Measurements from ENCODE around the gene NPW.

NPW gene

DNA sequence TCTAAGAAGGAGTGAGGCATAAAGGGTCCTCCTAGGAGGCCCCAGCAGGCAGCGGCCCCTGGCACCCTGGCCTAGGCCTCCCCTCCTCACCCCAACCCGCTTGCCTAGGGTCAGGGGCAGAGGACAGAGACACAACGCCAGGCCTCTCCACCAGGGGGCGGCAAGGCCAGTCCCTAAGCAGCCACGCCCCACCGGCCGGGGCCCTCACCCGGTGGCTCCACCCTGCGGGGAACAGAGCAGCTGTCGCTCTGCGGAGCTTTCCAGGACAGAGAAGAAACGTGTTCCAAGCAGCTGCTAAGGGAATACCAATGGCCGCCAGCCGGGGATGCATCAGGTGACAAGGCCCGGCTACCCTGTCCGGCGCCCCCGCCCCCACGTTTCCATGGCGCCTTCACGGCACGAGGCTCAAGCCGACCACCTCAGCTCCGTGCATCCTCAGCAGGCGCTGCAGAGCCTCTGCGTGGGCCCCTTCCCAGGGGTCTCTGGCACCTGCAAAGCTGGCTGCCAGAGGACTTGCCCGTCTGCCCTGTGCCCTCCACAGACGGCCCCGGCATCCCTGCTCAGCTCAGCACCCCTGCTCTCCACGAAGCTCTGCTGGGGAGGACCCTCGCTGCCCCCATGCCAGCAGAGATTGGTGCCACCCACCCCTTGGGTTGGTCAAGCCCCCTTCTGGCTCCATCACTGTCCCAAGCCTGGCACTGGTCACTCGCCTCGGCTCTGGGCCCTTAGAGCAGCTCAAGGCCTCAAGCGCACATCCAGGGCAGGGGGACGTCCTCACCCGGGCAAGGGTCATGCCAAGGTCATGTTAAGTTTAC lies 15.6 kb upstream of the NPW start:
- Histone ChIP-seq H3K27ac (ENCODE audit: low read depth, low read length) (no peak overlapping the region), H2AFZ (ENCODE audit: low read length, unreplicated experiment) (no peak overlapping the region), H3K79me2 (ENCODE audit: control insufficient read depth, insufficient read depth, low read length, unreplicated experiment) (peaks cover 61% of the 10 kb centered on the region), H3K27me3 (ENCODE audit: insufficient read depth, low read length) (no peaks in the 10 kb centered on the region), H3K4me3 (ENCODE audit: low read depth, low read length) (no peak overlapping the region), H3K36me3 (ENCODE audit: insufficient read depth, low read length) (peaks cover 15% of the 10 kb centered on the region; the same call in 1 of the 2 replicates), H3K4me1 (ENCODE audit: control insufficient read depth, insufficient read depth, low read length, unreplicated experiment) (peaks cover 24% of the 10 kb centered on the region)

DNA sequence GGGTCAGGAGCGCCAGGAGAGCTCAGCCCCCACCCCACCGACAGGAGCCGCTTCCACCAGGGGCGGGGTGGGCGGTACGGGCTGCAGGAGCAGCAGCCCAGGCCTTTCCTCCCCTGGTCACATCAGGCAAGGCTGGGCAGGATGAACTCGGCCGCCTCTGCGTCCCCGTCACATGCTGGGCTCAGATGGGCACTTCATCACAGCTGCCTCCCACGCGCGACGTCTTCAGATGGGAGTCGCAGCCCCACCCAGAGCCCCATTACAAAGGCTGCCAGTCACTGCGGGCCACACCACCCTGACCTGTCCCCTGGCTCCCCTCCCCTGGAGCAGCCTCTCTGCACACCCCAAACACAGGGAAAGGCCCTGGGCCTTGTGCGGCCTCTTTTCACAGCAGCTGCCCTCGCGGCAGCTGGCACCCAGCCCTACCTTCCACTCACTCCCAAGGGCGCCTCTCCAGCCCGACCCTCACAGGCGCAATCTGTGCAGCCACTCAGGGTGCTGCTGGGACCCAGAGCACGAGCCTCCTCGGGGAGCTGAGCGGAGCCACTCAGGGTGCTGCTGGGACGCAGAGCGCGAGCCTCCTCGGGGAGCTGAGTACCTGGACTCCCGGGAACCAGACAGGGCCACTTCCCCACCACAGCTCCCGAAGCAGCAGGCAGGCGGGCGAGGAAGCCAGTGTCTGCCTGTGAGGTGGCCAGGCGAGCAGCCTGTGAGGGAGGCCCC lies 14.6 kb upstream of the NPW start:
- Histone ChIP-seq H2AFZ (ENCODE audit: low read length, unreplicated experiment) (no peak overlapping the region), H3K4me1 (ENCODE audit: control insufficient read depth, insufficient read depth, low read length, unreplicated experiment) (peaks cover 24% of the 10 kb centered on the region), H3K36me3 (ENCODE audit: insufficient read depth, low read length) (peaks cover 15% of the 10 kb centered on the region; the same call in 1 of the 2 replicates), H3K27me3 (ENCODE audit: insufficient read depth, low read length) (no peaks in the 10 kb centered on the region), H3K27ac (ENCODE audit: low read depth, low read length) (no peak overlapping the region), H3K4me3 (ENCODE audit: low read depth, low read length) (no peak overlapping the region), H3K79me2 (ENCODE audit: control insufficient read depth, insufficient read depth, low read length, unreplicated experiment) (peaks cover 65% of the 10 kb centered on the region)

DNA sequence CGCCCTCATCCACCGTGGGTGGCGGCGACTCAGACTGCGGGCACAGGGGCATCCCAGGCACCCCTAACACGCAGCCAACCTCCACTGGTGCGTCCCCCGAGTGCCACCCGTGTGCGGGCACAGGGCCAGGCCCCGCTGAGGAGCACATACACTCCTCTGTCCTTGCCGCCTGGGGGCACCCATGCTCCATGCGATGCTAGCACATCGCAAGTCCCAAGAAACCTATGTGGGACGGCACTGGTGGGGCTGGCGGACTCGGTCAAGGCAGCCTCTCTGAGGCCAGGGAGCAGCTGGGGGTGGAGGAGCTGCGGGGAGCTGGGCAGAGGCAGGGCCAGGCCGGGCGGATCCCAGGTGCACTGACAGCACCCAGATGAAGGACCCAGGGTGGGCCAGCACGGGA lies 13.9 kb upstream of the NPW start:
- H3K27me3 ChIP-seq (ENCODE audit: insufficient read depth, low read length), result no peaks in the 10 kb centered on the region
- no peak overlapping the region for H2AFZ ChIP-seq (ENCODE audit: low read length, unreplicated experiment)
- H3K36me3 ChIP-seq (ENCODE audit: insufficient read depth, low read length), result peaks cover 15% of the 10 kb centered on the region; the same call in 1 of the 2 replicates
- peaks cover 72% of the 10 kb centered on the region for H3K79me2 ChIP-seq (ENCODE audit: control insufficient read depth, insufficient read depth, low read length, unreplicated experiment)
- peaks cover 27% of the 10 kb centered on the region for H3K4me1 ChIP-seq (ENCODE audit: control insufficient read depth, insufficient read depth, low read length, unreplicated experiment)
- H3K27ac ChIP-seq (ENCODE audit: low read depth, low read length), result no peak overlapping the region
- H3K4me3 ChIP-seq (ENCODE audit: low read depth, low read length), result no peak overlapping the region

DNA sequence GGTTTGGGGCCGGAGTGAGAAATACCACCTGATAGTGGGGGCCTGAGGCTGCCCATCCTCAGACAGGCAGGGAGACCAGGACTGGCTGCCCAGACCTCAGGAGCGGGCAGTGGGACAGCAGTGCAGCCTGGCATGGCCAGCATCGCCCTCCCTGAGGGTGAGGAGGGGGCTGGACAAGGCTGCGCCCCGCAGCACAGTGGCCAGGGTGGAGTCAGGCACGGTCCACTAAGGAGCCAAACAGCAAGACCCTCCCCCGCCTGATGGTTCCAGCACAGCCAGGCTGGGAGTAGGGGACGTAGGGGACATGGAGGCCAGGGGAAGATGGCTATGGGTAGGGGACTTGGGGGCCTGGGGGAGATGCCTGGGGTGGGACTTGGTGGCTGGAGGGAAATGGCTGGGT lies 13.3 kb upstream of the NPW start:
- peaks cover 28% of the 10 kb centered on the region for H3K4me1 ChIP-seq (ENCODE audit: control insufficient read depth, insufficient read depth, low read length, unreplicated experiment)
- H3K27me3 ChIP-seq (ENCODE audit: insufficient read depth, low read length), result no peaks in the 10 kb centered on the region
- H3K79me2 ChIP-seq (ENCODE audit: control insufficient read depth, insufficient read depth, low read length, unreplicated experiment), result peaks cover 74% of the 10 kb centered on the region
- no peak overlapping the region for H2AFZ ChIP-seq (ENCODE audit: low read length, unreplicated experiment)
- no peak overlapping the region for H3K27ac ChIP-seq (ENCODE audit: low read depth, low read length)
- no peak overlapping the region for H3K4me3 ChIP-seq (ENCODE audit: low read depth, low read length)
- peaks cover 12% of the 10 kb centered on the region; the same call in 1 of the 2 replicates for H3K36me3 ChIP-seq (ENCODE audit: insufficient read depth, low read length)

GRCh38 chr16:2007081-2007836 lies 12.3 kb upstream of the NPW start:
- Histone ChIP-seq H3K4me1 (ENCODE audit: control insufficient read depth, insufficient read depth, low read length, unreplicated experiment) (peaks cover 28% of the 10 kb centered on the region), H3K27ac (ENCODE audit: low read depth, low read length) (peak overlapping the region; percentile 68), H3K36me3 (ENCODE audit: insufficient read depth, low read length) (0 out of 2 replicates have a peak, but pooled peaks cover 4% of the 10 kb centered on the region), H3K27me3 (ENCODE audit: insufficient read depth, low read length) (no peaks in the 10 kb centered on the region), H3K4me3 (ENCODE audit: low read depth, low read length) (peak overlapping the region; percentile 83), H3K79me2 (ENCODE audit: control insufficient read depth, insufficient read depth, low read length, unreplicated experiment) (peaks cover 74% of the 10 kb centered on the region), H2AFZ (ENCODE audit: low read length, unreplicated experiment) (no peak overlapping the region)

GRCh38 chr16:2008009-2008526 lies 11.5 kb upstream of the NPW start:
- H3K4me1 ChIP-seq (ENCODE audit: control insufficient read depth, insufficient read depth, low read length, unreplicated experiment), result peaks cover 28% of the 10 kb centered on the region

GRCh38 chr16:2008631-2009163 lies 10.9 kb upstream of the NPW start:
- peak overlapping the region; percentile 70 for H3K27ac ChIP-seq (ENCODE audit: low read depth, low read length)
- H2AFZ ChIP-seq (ENCODE audit: low read length, unreplicated experiment), result no peak overlapping the region
- peaks cover 66% of the 10 kb centered on the region for H3K79me2 ChIP-seq (ENCODE audit: control insufficient read depth, insufficient read depth, low read length, unreplicated experiment)
- H3K4me1 ChIP-seq (ENCODE audit: control insufficient read depth, insufficient read depth, low read length, unreplicated experiment), result peaks cover 28% of the 10 kb centered on the region
- H3K4me3 ChIP-seq (ENCODE audit: low read depth, low read length), result peak overlapping the region; percentile 83
- no peaks in the 10 kb centered on the region for H3K27me3 ChIP-seq (ENCODE audit: insufficient read depth, low read length)
- H3K36me3 ChIP-seq (ENCODE audit: insufficient read depth, low read length), result no peaks in the 10 kb centered on the region

More at GRCh38 chr16:2008009-2008526, 11.5 kb upstream of the NPW start:
- peak overlapping the region; percentile 70 for H3K27ac ChIP-seq (ENCODE audit: low read depth, low read length)
- H3K36me3 ChIP-seq (ENCODE audit: insufficient read depth, low read length), result no peaks in the 10 kb centered on the region
- peak overlapping the region; percentile 83 for H3K4me3 ChIP-seq (ENCODE audit: low read depth, low read length)
- peaks cover 72% of the 10 kb centered on the region for H3K79me2 ChIP-seq (ENCODE audit: control insufficient read depth, insufficient read depth, low read length, unreplicated experiment)
- H3K27me3 ChIP-seq (ENCODE audit: insufficient read depth, low read length), result no peaks in the 10 kb centered on the region
- no peak overlapping the region for H2AFZ ChIP-seq (ENCODE audit: low read length, unreplicated experiment)

DNA sequence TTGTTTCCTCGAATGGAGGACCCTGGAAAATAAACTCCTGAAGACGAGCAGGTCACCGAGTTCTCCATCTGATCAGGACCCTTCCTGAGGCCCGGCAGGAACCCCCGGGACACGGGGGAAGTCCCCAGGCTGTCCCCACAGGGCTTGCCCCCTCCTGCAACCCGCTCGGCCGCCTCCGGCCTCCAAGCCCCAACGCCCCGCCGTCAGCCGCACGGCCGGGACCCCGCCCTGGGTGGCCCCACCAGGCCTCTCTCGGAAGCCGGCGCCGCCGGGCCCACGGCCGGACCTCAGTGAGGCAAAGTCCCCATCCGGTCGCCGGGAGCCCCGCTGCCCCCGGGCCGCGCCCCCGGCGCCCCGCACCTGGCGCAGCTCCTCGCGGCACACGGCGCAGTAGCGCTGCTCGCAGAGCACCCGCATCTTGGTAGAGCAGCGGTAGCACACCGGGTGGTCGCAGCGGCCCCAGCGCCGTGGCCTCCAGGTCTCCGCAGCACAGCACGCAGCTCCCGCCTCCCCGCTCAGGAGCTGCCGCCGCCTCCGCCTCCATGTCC lies 10.3 kb upstream of the NPW start:
- H3K27me3 ChIP-seq (ENCODE audit: insufficient read depth, low read length), result no peaks in the 10 kb centered on the region
- H3K27ac ChIP-seq (ENCODE audit: low read depth, low read length), result peak overlapping the region; percentile 70
- peak overlapping the region; percentile 83 for H3K4me3 ChIP-seq (ENCODE audit: low read depth, low read length)
- H3K36me3 ChIP-seq (ENCODE audit: insufficient read depth, low read length), result no peaks in the 10 kb centered on the region
- peaks cover 62% of the 10 kb centered on the region for H3K79me2 ChIP-seq (ENCODE audit: control insufficient read depth, insufficient read depth, low read length, unreplicated experiment)
- no peak overlapping the region for H2AFZ ChIP-seq (ENCODE audit: low read length, unreplicated experiment)
- H3K4me1 ChIP-seq (ENCODE audit: control insufficient read depth, insufficient read depth, low read length, unreplicated experiment), result peaks cover 25% of the 10 kb centered on the region

DNA sequence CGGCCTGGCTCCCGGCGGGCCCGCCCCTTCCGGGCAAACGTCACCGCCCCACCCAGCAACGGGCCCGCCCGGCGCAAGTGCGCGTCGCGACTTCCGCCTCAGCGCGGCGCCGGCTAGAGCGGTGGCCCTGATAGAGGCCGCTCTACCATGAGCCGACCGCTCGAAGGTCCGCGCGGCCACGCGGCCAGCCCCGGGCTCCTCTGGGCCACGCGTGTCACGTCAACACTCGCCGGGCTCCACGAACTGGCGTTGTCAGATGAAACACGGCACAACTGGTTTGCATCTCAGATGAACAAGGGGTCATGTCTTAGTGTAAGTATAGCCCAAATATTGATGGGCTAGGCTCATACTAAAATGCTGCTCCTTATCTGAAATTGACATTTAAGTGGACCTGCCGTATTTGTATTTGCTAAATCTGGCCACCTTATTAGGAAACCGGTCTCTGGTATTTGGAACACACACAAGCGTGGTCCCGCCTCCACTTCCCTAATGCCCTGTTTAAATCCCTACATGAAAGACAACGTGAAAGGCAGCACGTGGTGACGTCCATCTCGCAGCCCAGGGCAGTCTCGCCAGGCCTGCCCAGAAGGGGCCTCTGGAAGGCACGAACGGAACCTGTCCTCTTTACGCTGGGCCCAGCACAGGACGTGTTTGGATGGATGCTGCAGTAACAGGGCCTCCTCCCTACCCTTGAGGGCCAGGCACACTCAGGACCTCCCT lies 9.6 kb upstream of the NPW start, which contains the start of gene ZNF598:
Gene ZNF598 (minus strand): TSS at position 31 of the 720 bp plus-strand sequence.
- Histone ChIP-seq H3K36me3 (ENCODE audit: insufficient read depth, low read length) (no peaks in the 10 kb centered on the region), H3K4me3 (ENCODE audit: low read depth, low read length) (peak within 1 kb of the TSS; percentile 83), H3K79me2 (ENCODE audit: control insufficient read depth, insufficient read depth, low read length, unreplicated experiment) (peaks cover 55% of the 10 kb centered on the region), H3K4me1 (ENCODE audit: control insufficient read depth, insufficient read depth, low read length, unreplicated experiment) (peaks cover 20% of the 10 kb centered on the region), H3K27ac (ENCODE audit: low read depth, low read length) (peak within 1 kb of the TSS; percentile 74), H2AFZ (ENCODE audit: low read length, unreplicated experiment) (peak within 1 kb of the TSS; percentile 57), H3K27me3 (ENCODE audit: insufficient read depth, low read length) (no peaks in the 10 kb centered on the region)
